Smooth muscle cell (in vitro differentiated cells): Measurements from ENCODE around the gene GAP43. TPM values are rescaled to one million over a fixed set of nuclear protein-coding genes. Genes with fewer than 3 reads are reported as not detected.
"Not testable (repeated sequence)": the region's sequence is repeated elsewhere in the genome, so short reads cannot be mapped to it uniquely, and the experiment has no call there.

Source experiments
- DNase-seq: peaks from one replicate; lab custom pipeline; 2025; ENCODE audit not compliant: unreplicated experiment; lab: John Stamatoyannopoulos, UW
- H2AFZ ChIP-seq: fragments of 200-600 bp; sonication (generic); 2 replicates; pipeline ENCODE4 v1.6.0; 2016; ENCODE audit warnings: antibody characterized with exemption, low read depth, mild to moderate bottlenecking
- H3F3A ChIP-seq: fragments of 200-600 bp; sonication (generic); 2 replicates; pipeline ENCODE4 v1.6.0; 2017; ENCODE audit warnings: antibody characterized with exemption, low read depth
- H3K27ac ChIP-seq: fragments of 200-600 bp; sonication (generic); 2 replicates; pipeline ENCODE4 v1.5.1; 2016; ENCODE audit warnings: low read depth, mild to moderate bottlenecking
- H3K27me3 ChIP-seq: fragments of 200-600 bp; sonication (generic); 2 replicates; pipeline ENCODE4 v1.6.1; 2016; ENCODE audit warnings: low read depth, mild to moderate bottlenecking
- H3K36me3 ChIP-seq: fragments of 200-600 bp; sonication (generic); 2 replicates; pipeline ENCODE4 v1.5.1; 2016; ENCODE audit warnings: low read depth
- H3K4me1 ChIP-seq: fragments of 200-600 bp; sonication (generic); 2 replicates; pipeline ENCODE4 v1.5.1; 2016; ENCODE audit warnings: low read depth
- H3K4me2 ChIP-seq: fragments of 200-600 bp; sonication (generic); 2 replicates; pipeline ENCODE4 v1.6.0; 2016; ENCODE audit warnings: mild to moderate bottlenecking
- H3K4me3 ChIP-seq: fragments of 200-600 bp; sonication (generic); 2 replicates; pipeline ENCODE4 v1.5.1; 2016; ENCODE audit warnings: mild to moderate bottlenecking
- H3K79me2 ChIP-seq: fragments of 200-600 bp; sonication (generic); 2 replicates; pipeline ENCODE4 v1.6.0; 2016; ENCODE audit warnings: low read depth, mild to moderate bottlenecking
- H3K9ac ChIP-seq: fragments of 200-600 bp; sonication (generic); 2 replicates; pipeline ENCODE4 v1.6.0; 2016; ENCODE audit warnings: low read depth
- H3K9me3 ChIP-seq: fragments of 200-600 bp; sonication (generic); replicated peaks from 2 replicates; pipeline ENCODE4 v1.5.1; 2016; ENCODE audit warnings: low read depth
- H4K20me1 ChIP-seq: fragments of 200-600 bp; sonication (generic); 2 replicates; pipeline ENCODE4 v1.6.0; 2016; ENCODE audit warnings: low read depth
- CTCF ChIP-seq: fragments of 200-600 bp; sonication (generic); IDR thresholded peaks from 2 replicates; pipeline ENCODE4 v1.5.1; 2017; ENCODE audit warnings: borderline replicate concordance, mild to moderate bottlenecking, antibody characterized with exemption; ENCODE audit not compliant: insufficient read depth, poor library complexity, severe bottlenecking
- WGBS: methylation state at CpG from one replicate; pipeline ENCODE4 v1.1.7; 2016; ENCODE audit warnings: low lambda C conversion rate; 5-methylcytosine and 5-hydroxymethylcytosine counted together
- polyA plus RNA-seq: library from polyadenylated mRNA; unstranded; fragments of >200 nt; fragmentation: Nextera tagmentation; extraction: Ambion mirVana; gene quantifications from 2 replicates; pipeline ENCODE4 v1.2.1, GENCODE V29; 2016
- total RNA-seq: library from RNA; depleted of rRNA; stranded (reverse); fragments of >200 nt; gene quantifications from 2 replicates; pipeline ENCODE4 v1.2.3, GENCODE V29; 2014

Gene GAP43
- total and polyA plus RNA-seq, 2 experiments from 2014 or later, result 5.3 to 11.7 TPM

- no peak overlapping the region for H3K27ac ChIP-seq
- no peak for DNase-seq
- no peaks in the 10 kb centered on the region for H3K27me3 ChIP-seq
- no peaks in the 10 kb centered on the region for H3K9me3 ChIP-seq
- H3K4me1 ChIP-seq, result no peaks in the 10 kb centered on the region
- H3K36me3 ChIP-seq, result no peaks in the 10 kb centered on the region
- no peak overlapping the region for H3K4me2 ChIP-seq
- H3F3A ChIP-seq, result no peaks in the 10 kb centered on the region
- H3K79me2 ChIP-seq, result no peaks in the 10 kb centered on the region
- H4K20me1 ChIP-seq, result no peaks in the 10 kb centered on the region
- H2AFZ ChIP-seq, result no peak overlapping the region
- H3K4me3 ChIP-seq, result no peak overlapping the region
- no peak for TF ChIP-seq CTCF
- H3K9ac ChIP-seq, result no peak overlapping the region
These were observed 104.7 kb downstream of the GAP43 start for GRCh38 chr3:115728013-115728412.

GRCh38 chr3:115736341-115736740 is 113.0 kb downstream of the GAP43 start:
- H3K9ac ChIP-seq, H3K4me2 ChIP-seq, DNase-seq, H3K4me1 ChIP-seq, H4K20me1 ChIP-seq, H3F3A ChIP-seq, H3K79me2 ChIP-seq, H3K4me3 ChIP-seq, H3K27me3 ChIP-seq, H3K9me3 ChIP-seq, H3K36me3 ChIP-seq, H3K27ac ChIP-seq, H2AFZ ChIP-seq: not testable (repeated sequence)
- 92% methylated on average over 3 of the region's 3 CpGs for WGBS

GRCh38 chr3:115741650-115742049 is 118.3 kb downstream of the GAP43 start:
- Histone ChIP-seq H3K4me2 (no peak overlapping the region), H3F3A (no peaks in the 10 kb centered on the region), H3K27ac (no peak overlapping the region), H4K20me1 (no peaks in the 10 kb centered on the region), H2AFZ (no peak overlapping the region), H3K9ac (no peak overlapping the region), H3K9me3 (peaks cover 3% of the 10 kb centered on the region), H3K36me3 (no peaks in the 10 kb centered on the region), H3K79me2 (no peaks in the 10 kb centered on the region), H3K4me3 (no peak overlapping the region), H3K4me1 (no peaks in the 10 kb centered on the region), H3K27me3 (no peaks in the 10 kb centered on the region)
- no peak for DNase-seq
- WGBS, result 97% methylated on average over 5 of the region's 5 CpGs
- no peak for TF ChIP-seq CTCF

DNA sequence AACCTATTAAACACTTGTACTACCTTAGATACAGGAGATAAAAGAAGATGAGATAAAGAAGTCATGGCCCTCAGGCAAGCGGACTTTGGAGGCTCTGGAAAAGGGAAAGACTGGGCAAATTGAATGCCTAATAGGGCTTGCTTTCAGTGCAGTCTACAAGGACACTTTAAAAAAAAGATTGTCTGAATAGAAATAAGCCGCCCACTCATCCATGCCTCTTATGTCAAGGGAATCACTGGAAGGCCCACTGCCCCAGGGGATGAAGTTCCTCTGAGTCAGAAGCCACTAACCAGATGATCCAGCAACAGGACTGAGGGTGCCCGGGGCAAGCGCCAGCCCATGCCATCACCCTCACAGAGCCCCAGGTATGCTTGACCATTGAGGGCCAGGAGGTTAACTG is 121.2 kb downstream of the GAP43 start:
- not testable (repeated sequence) for H3K4me2 ChIP-seq, H2AFZ ChIP-seq, H3K79me2 ChIP-seq, H3K4me3 ChIP-seq, H3F3A ChIP-seq, H3K27me3 ChIP-seq, H4K20me1 ChIP-seq, DNase-seq, H3K36me3 ChIP-seq, H3K4me1 ChIP-seq, H3K9me3 ChIP-seq, H3K9ac ChIP-seq
- peak overlapping the region; percentile 3 for H3K27ac ChIP-seq
- WGBS, result 59% methylated on average over 4 of the region's 4 CpGs

- H4K20me1 ChIP-seq, H3K4me1 ChIP-seq, H3K79me2 ChIP-seq, H3K4me3 ChIP-seq, H3K9me3 ChIP-seq, H3F3A ChIP-seq, H3K4me2 ChIP-seq, H3K9ac ChIP-seq, H3K36me3 ChIP-seq, DNase-seq, H3K27ac ChIP-seq, H2AFZ ChIP-seq, H3K27me3 ChIP-seq: not testable (repeated sequence)
- 98% methylated on average over 1 of the region's 1 CpG for WGBS
These were observed 129.7 kb downstream of the GAP43 start for GRCh38 chr3:115752978-115753377.
